ENCODE measurements around the gene BTG1. TPM values are rescaled to one million over a fixed set of nuclear protein-coding genes. Genes with fewer than 3 reads are reported as not detected.

Gene BTG1
- total and polyA plus RNA-seq, 2 of the 4 experiments (the other 2 are of a cell fraction) = 3.8 to 33.5 TPM

DNA sequence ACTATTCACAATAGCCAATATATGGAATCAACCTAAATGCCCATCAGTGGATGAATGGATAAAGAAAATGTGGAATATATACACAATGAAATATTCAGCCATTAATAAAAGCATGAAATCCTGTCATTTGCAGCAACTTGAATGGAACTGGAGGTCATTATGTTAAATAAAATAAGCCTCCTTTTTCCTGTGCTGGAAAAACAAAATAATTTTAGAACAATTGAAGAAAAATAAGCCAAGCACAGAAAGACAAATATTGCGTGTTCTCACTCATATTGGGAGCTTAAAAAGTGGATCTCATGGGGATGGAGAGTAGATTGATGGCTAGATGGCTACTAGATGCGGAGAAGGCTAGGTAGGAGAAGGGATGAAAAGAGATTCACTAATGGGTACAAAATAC lies 6.3 kb upstream of the BTG1 start:
- no CpG with 5 or more reads among the region's 2 CpGs for WGBS, 2 experiments (ENCODE audit: extremely low coverage in 2 of 2, insufficient read length in 1 of 2)
- Histone ChIP-seq H3K18ac (ENCODE audit: low read depth, low read length) (no peak overlapping the region), H4K20me1 (ENCODE audit: insufficient read depth, low read length) (no peaks in the 10 kb centered on the region), H3K27ac (ENCODE audit: insufficient read depth, low read length) (no peak overlapping the region), H2BK15ac (ENCODE audit: low read depth, low read length) (no peak overlapping the region), H3K14ac (replicated peaks; ENCODE audit: low read depth, low read length) (no peak overlapping the region), H3K9me3 (ENCODE audit: control insufficient read depth, insufficient read depth, low read length) (no peaks in the 10 kb centered on the region), H2BK20ac (ENCODE audit: low read depth, low read length) (no peak overlapping the region), H4K91ac (ENCODE audit: insufficient read depth, low read depth, low read length) (no peak overlapping the region), H4K5ac (ENCODE audit: low read depth, low read length) (no peak overlapping the region), H3K9ac (ENCODE audit: low read depth, low read length) (no peak overlapping the region), H3K4me3 (ENCODE audit: insufficient read depth, low read depth, low read length) (no peak overlapping the region), H3K4ac (ENCODE audit: low read depth, low read length) (no peak overlapping the region), H3K23ac (ENCODE audit: low read depth, low read length) (no peak overlapping the region), H3K9me1 (ENCODE audit: insufficient read depth, low read length) (no peaks in the 10 kb centered on the region), H3K56ac (ENCODE audit: extremely low read depth, insufficient read depth, low read length) (no peak overlapping the region), H2AFZ (replicated peaks; ENCODE audit: low read length, poor library complexity) (no peak overlapping the region), H2BK120ac (ENCODE audit: low read depth, low read length) (no peak overlapping the region), H4K8ac (ENCODE audit: low read depth in 2 of 2, low read length in 2 of 2) (no peak overlapping the region), H2BK5ac (ENCODE audit: low read depth, low read length, poor library complexity, severe bottlenecking) (no peak overlapping the region), H3K4me1 (ENCODE audit: control insufficient read depth, insufficient read depth, low read length) (no peaks in the 10 kb centered on the region), H3K27me3 (ENCODE audit: control insufficient read depth, insufficient read depth, low read length) (no peaks in the 10 kb centered on the region), H2AK5ac (ENCODE audit: low read depth, low read length) (no peak overlapping the region), H2AK9ac (replicated peaks; ENCODE audit: low read depth, low read length, poor library complexity) (no peak overlapping the region), H3K4me2 (ENCODE audit: low read depth, low read length) (no peak overlapping the region), H3K36me3 (ENCODE audit: control insufficient read depth, insufficient read depth, low read length) (no peaks in the 10 kb centered on the region), H3K79me1 (ENCODE audit: low read depth in 1 of 2, low read length in 2 of 2) (0 out of 4 replicates have a peak, but pooled peaks cover 3 to 5% of the 10 kb centered on the region in 2 experiments)
- dilution Hi-C loops (cut with HindIII; ENCODE audit: low sequenced_read_pairs, unreplicated experiment) (no loop called here), intact Hi-C loops (cut with micrococcal nuclease) (no loop called here), in situ Hi-C loops (cut with MboI; ENCODE audit: low sequenced_read_pairs) (no loop called here)
- ChIA-PET CTCF (interaction anchor here (1.4 kb wide), 1 partner anchor 340 kb away, joined by 3 read pairs; no protein-coding TSS in a partner anchor), POLR2A (ENCODE audit: unreplicated experiment) (no interaction called here)
- DNase-seq (no peak), ATAC-seq (ENCODE audit: low read depth) (no peak)
- no TSS peak for BruUV-seq (replicated peaks)
- TF ChIP-seq MAFK (IDR thresholded peaks at IDR 0.05; ENCODE audit: low read depth, low read length) (no peak), FOS (IDR thresholded peaks at IDR 0.05; ENCODE audit: low read depth, low read length) (no peak), SMC3 (IDR thresholded peaks at IDR 0.05; ENCODE audit: low read depth, low read length) (no peak), RCOR1 (IDR thresholded peaks at IDR 0.05; ENCODE audit: insufficient replicate concordance, low read length) (no peak), MXI1 (IDR thresholded peaks at IDR 0.05; ENCODE audit: borderline replicate concordance, low read depth, low read length) (no peak), RFX5 (IDR thresholded peaks at IDR 0.05; ENCODE audit: low read depth, low read length) (no peak)
- TF ChIP-seq, protein P1, sequence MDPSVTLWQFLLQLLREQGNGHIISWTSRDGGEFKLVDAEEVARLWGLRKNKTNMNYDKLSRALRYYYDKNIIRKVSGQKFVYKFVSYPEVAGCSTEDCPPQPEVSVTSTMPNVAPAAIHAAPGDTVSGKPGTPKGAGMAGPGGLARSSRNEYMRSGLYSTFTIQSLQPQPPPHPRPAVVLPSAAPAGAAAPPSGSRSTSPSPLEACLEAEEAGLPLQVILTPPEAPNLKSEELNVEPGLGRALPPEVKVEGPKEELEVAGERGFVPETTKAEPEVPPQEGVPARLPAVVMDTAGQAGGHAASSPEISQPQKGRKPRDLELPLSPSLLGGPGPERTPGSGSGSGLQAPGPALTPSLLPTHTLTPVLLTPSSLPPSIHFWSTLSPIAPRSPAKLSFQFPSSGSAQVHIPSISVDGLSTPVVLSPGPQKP (IDR thresholded peaks at IDR 0.05; ENCODE audit: borderline replicate concordance, low read depth, low read length) = no peak
